ENCODE measurements around the gene CMYA5.
"Not testable (repeated sequence)": the region's sequence is repeated elsewhere in the genome, so short reads cannot be mapped to it uniquely, and the experiment has no call there.

CMYA5 gene

GRCh38 chr5:79753092-79753491 is 63.5 kb downstream of the CMYA5 start:
- FAIRE-seq, result no peak

DNA sequence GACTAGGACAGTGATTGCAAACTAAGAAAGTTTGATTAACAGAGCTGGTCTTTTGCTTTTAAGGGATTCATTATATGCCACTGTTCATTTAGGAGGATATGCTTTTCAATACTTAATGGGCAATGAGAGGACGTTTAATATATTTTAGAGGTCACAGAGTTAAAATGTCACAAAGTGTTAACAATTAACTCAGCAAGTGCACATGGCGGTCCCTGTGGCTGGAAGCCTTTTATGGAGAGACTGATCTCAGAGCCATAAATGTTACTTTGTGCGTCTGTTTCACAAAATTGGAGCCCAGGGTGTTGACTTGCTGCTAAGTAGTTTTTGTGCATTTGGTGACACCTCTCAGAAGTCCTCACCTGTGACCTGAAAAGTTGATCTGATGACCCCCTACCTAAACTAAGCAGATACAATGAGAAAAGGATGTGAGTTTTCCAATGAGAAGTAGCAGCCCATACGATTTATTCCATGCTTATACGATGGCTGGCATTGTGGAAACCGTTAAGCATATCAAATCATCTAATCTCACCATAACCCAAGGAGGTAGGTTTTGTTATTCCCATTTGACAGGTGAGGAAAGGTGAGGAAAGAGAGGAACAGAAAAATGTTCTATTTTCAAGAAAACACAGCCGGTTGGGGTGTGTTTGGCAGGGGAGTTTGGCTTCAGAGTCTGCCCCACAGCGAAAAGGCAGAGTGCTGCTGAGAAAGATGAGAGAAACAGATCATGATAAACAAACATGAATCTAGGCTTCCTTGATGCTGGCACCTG is 64.4 kb downstream of the CMYA5 start:
- no peak for FAIRE-seq

DNA sequence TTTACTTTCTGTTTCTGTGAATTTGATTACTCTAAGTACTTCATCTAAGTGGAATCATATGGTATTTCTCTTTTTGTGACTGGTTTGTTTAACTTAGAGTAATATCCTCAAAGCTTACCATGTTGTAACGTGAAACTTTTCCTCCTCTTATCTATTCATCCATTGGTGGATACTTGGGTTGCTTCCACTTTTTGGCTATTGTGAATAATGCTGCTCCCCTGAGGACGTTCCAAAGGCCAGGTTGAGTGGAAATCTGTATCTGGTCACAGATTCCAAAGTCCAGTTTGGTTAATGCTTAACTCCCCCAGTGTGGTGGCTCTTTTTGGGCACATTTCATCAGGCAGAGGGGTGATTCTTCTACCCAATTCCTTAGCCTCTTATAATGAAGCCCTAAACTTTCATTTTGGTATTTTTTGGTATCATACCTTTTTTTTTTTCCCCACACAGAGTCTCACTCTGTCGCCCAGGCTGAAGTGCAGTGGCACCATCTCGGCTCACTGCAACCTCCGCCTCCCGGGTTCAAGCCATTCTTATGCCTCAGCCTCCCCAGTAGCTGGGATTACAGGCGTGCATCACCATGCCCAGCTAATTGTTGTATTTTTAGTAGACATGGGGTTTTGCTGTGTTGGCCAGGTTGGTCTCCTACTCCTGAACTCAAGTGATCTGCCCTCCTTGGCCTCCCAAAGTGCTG is 65.4 kb downstream of the CMYA5 start:
- no peak for FAIRE-seq

DNA sequence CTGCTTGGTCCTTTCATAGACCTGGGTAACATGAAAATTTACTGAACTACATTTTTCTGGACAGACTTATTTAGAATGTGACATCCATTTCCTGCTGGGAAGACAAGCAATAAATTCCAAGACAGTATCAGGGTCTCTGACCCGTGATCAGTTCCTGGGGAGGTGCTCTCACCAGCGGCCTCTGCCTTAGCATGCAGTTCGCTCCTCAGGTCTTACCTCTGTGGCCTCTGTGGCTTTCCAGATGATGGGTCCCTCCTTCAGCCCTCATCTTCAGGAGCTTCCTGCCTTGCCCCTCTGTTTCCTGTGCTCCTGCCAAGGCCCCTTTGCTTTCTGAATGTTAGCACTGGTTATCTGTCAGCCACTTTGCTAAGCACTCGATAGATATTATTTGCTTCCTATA is 66.4 kb downstream of the CMYA5 start:
- no peak for FAIRE-seq

DNA sequence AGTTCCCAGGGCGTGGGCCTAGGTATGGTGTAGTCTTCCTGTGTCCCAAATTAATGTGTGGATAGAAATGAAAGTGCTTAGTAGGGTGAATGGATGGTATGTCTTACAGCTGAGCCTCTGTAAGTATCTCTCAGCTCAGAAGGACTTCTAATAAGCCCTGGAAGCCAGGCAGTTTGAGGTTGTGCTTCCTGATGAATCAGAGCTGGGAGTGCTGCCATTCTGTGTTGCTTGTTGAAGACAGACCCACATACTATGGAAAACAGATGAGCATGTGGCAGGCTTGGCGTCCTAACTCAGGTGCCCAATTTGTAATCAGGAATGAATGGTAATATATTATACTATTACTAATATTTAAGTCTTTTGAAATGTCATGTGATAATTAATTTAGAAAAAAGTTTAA is 69.8 kb downstream of the CMYA5 start:
- no peak for FAIRE-seq

- FAIRE-seq, result no peak
These were observed 70.2 kb downstream of the CMYA5 start for GRCh38 chr5:79759848-79760247.

GRCh38 chr5:79762929-79763328 is 73.3 kb downstream of the CMYA5 start:
- no peak for FAIRE-seq

DNA sequence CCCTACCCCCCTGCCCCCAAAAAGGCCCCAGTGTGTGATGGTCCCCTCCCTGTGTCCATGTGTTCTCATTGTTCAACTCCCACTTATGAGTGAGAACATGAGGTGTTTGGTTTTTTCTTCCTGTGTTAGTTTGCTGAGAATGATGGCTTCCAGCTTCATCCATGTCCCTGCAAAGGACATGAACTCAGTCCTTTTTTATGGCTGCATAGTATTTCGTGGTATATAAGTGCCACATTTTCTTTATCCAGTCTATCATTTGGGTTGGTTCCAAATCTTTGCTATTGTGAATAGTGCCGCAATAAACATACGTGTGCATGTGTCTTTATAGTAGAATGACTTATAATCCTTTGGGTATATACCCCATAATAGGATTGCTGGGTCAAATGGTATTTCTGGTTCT is 74.5 kb downstream of the CMYA5 start:
- not testable (repeated sequence) for FAIRE-seq

DNA sequence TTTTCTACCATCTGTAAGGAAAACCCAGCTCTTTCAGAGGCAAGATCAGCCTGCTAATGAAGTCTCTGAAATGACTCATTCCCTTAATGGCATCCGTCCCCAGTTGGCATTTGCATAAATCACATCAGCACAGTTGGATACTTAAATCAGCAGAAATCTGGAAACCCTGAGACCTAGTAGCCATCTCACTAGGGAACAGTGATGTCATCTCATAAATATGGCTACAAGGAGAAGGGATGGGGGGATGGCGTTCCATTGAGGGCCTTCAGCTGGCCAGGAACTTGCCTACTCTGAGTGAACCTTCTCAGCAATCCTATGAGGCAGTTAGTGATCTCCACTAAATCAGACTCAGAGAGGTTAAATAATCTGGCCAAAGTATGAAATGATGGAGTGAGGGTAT is 81.8 kb downstream of the CMYA5 start:
- FAIRE-seq, result no peak

DNA sequence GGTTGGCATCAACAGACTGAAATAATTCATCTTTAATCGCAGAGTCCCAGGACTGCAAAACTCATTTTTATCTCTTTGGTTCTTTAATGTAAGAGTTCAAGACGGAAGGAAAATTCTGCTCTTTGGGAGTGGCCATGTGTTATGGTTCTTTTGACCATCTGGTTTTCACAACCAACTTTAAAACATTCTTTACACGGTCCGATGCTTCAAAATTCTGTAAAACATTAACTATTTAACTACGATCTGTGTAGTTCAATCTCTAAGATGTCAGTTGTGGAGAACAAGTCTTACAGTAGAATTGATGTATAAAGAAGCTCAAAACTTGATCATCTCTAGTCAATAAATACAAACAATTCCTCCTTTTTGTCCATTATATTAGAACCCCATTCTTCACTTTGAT is 83.0 kb downstream of the CMYA5 start:
- no peak for FAIRE-seq

DNA sequence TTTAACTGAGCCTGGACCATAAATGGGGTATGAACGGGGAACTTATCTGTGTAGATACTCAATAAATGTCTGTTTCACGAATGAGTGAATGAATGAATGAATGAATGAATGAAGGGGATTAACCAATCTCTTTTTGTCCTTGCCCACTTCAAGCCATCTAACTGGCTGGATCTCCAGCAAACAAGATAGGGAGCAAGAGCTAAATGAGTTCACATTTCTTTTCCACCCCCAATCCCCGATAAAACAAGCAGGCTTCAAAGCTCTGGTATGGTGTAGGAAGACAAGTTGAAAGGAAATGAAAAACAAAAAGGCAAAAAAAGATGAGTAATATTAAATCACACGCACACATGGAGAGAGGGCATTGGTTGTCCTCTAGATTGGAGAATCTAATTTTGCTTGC is 84.0 kb downstream of the CMYA5 start:
- FAIRE-seq, result no peak

DNA sequence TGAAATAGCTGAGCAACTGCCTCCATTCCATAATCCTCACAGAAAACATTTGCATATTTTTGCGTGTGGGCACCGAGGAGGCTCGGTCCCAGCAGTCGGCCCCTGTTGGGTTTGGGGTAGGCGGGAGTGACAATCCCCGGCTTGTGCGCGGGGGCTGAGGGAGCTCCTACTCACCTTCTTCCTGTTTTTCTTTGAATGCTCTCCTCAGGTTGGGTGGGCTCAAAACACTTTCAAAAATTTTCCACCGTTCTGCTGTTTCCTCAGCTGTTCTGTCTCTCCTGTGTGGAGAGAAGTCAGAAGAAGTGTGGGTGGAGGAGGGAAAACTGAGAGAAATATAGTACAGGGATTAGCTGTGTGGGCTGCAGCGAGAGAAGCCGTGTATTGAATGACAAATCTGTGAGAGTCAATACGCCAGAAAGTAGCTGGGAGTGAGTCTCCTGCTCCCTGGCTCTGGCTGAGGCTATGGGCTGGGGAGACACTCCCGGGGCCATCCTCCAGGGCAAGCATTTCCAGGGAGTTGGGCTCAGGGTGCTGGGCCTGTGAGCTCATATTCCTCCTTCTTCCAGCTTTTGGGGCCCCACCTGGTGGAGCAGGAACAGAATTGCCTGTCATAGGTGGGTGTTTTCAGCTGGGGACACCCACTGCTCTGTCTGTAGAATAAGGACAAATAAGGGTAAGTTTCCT is 84.7 kb downstream of the CMYA5 start:
- FAIRE-seq, result no peak

DNA sequence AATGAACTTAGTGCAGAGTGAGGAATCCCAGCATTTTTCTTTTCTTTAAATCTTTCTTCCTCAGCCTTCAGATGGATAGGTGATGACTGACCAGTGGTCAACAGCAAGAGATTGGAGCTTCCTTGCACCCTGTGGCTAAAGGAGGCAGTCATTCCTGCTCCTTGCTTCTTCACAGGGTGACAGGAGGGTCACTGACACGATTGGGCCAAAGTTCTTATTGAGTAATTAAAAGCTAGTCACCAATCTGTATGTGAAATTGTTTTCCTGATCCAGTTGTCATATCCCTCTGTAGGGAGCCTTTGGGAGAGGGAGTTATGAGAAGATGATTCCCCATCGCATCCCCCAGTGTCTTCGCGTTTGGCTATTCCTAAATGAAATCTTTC is 85.2 kb downstream of the CMYA5 start:
- no peak for FAIRE-seq

- FAIRE-seq, result not testable (repeated sequence)
These were observed 95.1 kb downstream of the CMYA5 start for GRCh38 chr5:79784741-79785140.

DNA sequence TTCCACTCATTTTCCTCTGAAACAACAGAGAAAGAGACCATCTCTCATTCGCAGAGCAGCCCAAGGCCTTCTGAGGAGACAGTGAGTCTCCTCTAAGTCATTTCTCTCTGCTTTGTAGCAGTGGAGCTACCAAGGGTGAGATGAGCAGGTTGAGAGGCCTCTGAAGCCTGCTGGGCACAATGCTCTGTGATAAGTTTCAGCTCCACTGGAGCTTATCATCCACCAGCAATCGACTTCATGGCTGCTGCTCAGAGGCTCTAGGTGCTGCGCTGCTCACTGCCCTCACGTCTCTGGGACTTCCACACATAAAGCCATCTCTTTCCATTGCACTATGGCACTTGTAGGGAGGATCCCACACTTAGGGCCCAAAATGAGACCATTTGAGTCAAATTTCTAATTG is 96.3 kb downstream of the CMYA5 start:
- no peak for FAIRE-seq

DNA sequence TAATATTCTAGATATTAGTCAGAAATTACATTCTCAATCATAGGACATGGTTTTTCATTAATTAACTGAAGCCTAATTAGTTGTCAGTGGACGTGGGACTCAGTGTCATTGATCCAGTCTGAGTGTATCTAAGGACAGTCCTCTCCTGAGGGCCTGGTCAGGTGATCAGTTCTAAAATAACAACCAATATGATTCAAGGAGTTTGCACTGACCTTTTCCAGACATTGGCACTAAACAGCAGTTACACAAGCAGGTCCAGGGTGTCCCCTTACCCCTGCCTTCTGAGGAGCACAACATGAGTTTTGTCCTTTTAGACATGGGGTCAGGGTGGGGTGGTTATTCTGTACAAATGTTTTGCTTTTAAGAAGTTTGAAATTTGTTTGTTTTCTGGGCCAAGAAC is 97.8 kb downstream of the CMYA5 start:
- FAIRE-seq, result no peak

DNA sequence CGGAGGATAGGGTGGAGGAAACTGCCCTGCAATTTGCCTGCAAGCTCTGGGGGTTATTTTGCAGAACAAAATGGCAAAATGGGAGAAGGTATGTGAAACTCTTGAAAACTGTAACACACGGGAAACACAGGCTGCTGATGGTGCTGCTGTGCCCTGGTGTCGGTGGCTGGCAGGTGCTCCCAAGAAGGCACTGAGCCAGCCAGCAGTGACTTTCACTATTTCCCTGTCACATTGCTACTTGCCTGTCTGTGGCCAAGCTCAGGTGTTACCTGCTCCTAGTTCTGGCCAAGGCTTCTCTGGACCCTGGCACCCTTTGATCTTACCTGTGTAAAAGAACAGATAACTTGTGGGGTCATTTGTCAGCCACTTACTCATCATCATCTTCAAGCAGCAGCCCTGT is 102.2 kb downstream of the CMYA5 start:
- no peak for FAIRE-seq

DNA sequence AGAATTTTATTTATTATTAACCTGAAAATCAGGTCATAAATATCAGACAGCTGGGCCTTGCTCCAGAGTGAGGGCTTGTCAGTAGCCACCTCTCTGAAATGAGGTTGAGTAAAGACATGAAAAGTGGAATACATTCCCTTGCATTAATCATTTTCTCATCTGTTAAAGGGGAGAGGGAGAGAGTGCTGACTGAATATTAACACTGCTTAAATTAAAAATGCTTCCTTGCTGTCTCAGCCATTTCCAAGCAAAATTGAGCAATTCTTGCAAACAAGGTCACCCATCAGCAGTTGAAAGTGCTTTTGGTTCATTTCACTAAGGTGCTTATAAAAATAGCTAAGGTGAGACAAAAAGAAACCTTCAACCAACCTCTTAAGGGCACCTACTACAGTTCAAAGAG is 102.8 kb downstream of the CMYA5 start:
- FAIRE-seq, result no peak

- FAIRE-seq, result no peak
These were observed 103.7 kb downstream of the CMYA5 start for GRCh38 chr5:79793304-79793703.

DNA sequence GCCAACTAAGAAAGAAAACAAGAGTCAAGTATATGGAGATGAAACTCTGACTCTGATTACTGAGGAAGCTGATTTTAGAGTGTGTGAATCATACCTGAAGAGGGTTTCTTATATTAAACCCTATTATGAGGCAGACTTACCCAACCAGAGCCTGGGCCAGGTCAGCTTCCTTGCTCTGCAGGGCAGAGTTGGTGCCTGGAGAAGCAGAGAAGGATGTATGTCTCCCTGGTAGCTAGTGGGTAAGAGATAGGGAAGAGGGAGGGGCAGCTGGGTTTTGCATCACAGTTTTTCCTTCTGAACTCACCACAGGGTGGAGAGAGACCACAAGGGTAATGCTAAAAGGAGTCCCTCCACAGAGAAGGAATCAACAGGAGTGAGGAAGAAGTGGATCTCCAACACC is 104.1 kb downstream of the CMYA5 start:
- FAIRE-seq, result no peak

DNA sequence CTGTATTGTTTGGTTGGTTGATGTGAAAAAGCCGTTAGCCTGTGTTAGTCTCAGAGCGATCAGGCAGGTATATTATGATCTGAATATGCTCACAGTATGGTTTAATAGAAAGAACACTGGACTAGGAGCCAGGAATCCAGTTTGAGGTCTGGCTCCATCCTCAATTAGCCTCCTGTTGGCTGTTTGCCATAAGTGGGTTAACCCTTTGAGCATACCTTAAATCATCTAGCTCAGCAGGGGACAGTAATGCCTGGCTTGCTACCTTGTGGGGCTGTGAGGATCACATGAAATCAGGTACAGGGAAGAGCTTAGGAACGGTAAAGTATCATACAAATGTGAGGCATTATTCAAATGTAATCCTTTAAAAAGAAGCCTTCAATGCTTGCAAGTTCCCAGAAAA is 104.7 kb downstream of the CMYA5 start:
- FAIRE-seq, result no peak

DNA sequence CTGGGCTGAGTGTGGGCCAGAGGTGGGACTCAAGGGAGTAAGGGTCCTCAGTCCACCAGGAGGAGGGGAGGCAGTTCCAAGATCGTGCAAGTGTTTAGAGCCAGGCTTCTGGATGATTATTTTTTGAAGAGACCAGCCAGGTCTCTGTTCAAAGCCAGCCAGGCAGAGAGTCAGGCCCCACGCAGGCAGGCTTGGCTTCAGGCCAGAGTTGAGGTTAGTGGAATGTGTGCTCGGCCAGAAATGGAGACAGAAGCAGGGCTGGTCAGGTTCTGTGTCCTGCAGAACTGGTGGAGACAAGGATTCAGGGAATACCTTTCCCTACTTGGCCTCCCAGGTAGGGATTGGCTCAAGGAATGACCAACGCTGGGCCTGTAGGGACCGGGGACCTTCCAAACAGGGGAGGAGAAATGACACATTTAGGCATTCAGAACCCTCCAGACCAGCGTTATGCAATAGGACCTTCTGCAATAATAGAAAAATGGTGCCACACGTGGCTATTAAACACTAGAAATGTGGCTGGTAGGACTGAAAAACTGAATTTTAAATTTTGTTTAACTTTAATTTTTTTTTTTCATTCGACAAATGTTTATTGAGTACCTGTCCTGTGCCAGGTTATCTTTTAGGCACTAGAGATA is 106.2 kb downstream of the CMYA5 start:
- FAIRE-seq, result no peak

DNA sequence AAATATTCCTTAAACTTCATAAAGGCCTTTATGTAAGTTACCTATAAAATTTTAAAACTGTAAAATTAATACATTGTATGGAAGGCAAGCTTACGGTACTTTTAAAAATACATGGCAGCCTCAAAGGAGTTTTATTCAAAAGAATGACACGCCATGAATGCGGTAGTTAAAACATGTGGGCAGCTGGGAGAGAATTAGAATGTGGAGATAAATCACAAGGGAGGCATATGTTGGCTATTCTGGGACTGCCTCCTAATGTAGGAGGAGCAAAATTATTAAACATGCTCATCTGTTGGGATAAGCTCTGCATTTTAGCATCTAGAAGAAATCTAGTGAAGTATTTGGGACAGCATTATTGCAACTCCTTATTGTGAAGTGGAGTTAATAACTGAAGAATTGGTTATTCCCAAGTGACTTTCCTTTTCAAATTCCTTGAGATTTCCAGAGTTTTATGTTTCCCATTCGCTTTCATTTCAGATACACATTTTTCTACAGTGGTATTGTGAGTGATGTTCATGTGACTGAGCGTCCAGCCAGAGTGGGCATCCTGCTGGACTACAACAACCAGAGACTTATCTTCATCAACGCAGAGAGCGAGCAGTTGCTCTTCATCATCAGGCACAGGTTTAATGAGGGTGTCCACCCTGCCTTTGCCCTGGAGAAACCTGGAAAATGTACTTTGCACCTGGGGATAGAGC is 109.4 kb downstream of the CMYA5 start:
- no peak for FAIRE-seq
